Panc1 (cell line): Measurements from ENCODE around the gene DQX1.

ENCODE experiments used
- POLR2AphosphoS5 ChIP-seq: IDR thresholded peaks from 2 replicates; pipeline ENCODE4 v1.6.1; 2012; ENCODE audit warnings: mild to moderate bottlenecking, low read depth, low read length, moderate library complexity
- SIN3A ChIP-seq: IDR thresholded peaks from 2 replicates; pipeline ENCODE4 v1.6.1; 2012; ENCODE audit warnings: low read depth, mild to moderate bottlenecking, low read length, moderate library complexity, borderline replicate concordance; ENCODE audit not compliant: insufficient read depth
- TF ChIP-seq, protein P1 (sequence below): fragments of 450-650 bp; IDR thresholded peaks from 2 replicates; pipeline ENCODE4 v1.5.1; 2017; ENCODE audit warnings: mild to moderate bottlenecking
- TF ChIP-seq, protein P2 (sequence below), 2 experiments: IDR thresholded peaks; 2 replicates each; pipeline ENCODE4 v1.6.1; 2011 to 2012; ENCODE audit warnings: low read depth in 2 of 2, control low read depth in 1 of 2, low read length in 1 of 2, mild to moderate bottlenecking in 1 of 2, moderate library complexity in 1 of 2; ENCODE audit not compliant: insufficient read depth in 1 of 2

DNA sequence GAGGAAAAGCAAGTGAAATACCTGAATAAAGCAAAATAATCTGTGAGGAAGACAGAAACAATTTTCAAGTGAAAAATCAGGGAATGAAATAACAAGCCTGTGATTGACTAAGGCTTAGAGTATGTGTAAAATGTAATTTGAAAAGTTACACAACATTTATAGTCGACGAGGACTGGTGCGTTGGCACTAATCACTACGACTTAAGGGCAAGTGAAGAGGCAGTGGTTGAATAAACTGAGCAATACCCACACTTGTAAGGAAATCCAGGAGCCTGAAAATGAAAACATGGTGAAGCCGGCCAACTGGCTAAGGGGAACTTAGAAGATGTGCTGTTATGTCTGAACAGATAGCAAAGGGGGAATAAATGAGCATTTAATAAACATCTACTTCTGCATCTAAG, 41.9 kb upstream of the DQX1 start:
- TF ChIP-seq, protein P1, sequence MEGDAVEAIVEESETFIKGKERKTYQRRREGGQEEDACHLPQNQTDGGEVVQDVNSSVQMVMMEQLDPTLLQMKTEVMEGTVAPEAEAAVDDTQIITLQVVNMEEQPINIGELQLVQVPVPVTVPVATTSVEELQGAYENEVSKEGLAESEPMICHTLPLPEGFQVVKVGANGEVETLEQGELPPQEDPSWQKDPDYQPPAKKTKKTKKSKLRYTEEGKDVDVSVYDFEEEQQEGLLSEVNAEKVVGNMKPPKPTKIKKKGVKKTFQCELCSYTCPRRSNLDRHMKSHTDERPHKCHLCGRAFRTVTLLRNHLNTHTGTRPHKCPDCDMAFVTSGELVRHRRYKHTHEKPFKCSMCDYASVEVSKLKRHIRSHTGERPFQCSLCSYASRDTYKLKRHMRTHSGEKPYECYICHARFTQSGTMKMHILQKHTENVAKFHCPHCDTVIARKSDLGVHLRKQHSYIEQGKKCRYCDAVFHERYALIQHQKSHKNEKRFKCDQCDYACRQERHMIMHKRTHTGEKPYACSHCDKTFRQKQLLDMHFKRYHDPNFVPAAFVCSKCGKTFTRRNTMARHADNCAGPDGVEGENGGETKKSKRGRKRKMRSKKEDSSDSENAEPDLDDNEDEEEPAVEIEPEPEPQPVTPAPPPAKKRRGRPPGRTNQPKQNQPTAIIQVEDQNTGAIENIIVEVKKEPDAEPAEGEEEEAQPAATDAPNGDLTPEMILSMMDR, result no peak
- TF ChIP-seq POLR2AphosphoS5, result no peak
- TF ChIP-seq, protein P2, sequence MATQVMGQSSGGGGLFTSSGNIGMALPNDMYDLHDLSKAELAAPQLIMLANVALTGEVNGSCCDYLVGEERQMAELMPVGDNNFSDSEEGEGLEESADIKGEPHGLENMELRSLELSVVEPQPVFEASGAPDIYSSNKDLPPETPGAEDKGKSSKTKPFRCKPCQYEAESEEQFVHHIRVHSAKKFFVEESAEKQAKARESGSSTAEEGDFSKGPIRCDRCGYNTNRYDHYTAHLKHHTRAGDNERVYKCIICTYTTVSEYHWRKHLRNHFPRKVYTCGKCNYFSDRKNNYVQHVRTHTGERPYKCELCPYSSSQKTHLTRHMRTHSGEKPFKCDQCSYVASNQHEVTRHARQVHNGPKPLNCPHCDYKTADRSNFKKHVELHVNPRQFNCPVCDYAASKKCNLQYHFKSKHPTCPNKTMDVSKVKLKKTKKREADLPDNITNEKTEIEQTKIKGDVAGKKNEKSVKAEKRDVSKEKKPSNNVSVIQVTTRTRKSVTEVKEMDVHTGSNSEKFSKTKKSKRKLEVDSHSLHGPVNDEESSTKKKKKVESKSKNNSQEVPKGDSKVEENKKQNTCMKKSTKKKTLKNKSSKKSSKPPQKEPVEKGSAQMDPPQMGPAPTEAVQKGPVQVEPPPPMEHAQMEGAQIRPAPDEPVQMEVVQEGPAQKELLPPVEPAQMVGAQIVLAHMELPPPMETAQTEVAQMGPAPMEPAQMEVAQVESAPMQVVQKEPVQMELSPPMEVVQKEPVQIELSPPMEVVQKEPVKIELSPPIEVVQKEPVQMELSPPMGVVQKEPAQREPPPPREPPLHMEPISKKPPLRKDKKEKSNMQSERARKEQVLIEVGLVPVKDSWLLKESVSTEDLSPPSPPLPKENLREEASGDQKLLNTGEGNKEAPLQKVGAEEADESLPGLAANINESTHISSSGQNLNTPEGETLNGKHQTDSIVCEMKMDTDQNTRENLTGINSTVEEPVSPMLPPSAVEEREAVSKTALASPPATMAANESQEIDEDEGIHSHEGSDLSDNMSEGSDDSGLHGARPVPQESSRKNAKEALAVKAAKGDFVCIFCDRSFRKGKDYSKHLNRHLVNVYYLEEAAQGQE (IDR thresholded peaks at IDR 0.05; ENCODE audit: insufficient read depth in 1 of 2, low read depth in 2 of 2, low read length in 1 of 2), result no peak
- no peak for TF ChIP-seq SIN3A
